GM19238 (cell line): ENCODE measurements around the gene PEX26.
"Not testable (repeated sequence)": the region's sequence is repeated elsewhere in the genome, so short reads cannot be mapped to it uniquely, and the experiment has no call there.

Source experiments
- DNase-seq: peaks from one replicate; pipeline ENCODE4 v3.0.0; 2011; ENCODE audit warnings: low spot score; ENCODE audit not compliant: insufficient read length

The PEX26 gene

DNA sequence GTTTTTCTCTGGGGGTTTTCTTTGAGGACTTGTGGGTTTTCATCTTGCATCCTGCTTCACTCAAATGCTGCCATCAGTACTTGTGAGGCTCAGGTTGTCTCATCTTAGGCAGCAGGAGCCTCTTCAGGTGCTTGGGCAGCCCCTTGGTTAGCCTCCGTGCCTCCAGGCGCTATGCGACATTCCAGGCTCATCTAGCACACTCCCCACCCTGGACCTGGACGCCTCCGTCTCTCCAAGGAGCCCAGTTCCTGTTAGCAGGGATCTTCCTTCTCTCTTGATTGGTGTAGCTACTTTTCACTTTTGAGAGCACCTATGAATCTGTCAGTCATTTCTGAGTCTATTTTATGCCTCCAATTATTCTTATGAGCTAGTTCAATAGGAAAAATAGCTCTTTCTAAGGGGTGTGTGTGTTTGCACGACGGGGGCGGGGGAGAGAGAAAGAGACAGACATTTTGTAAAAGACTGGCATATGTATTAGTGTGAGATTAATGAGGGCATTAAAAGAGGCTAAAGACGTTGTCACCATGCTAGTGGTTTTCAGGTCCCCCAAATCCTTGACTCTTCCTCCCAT lies 40.6 kb downstream of the PEX26 start:
- no peak for DNase-seq

DNA sequence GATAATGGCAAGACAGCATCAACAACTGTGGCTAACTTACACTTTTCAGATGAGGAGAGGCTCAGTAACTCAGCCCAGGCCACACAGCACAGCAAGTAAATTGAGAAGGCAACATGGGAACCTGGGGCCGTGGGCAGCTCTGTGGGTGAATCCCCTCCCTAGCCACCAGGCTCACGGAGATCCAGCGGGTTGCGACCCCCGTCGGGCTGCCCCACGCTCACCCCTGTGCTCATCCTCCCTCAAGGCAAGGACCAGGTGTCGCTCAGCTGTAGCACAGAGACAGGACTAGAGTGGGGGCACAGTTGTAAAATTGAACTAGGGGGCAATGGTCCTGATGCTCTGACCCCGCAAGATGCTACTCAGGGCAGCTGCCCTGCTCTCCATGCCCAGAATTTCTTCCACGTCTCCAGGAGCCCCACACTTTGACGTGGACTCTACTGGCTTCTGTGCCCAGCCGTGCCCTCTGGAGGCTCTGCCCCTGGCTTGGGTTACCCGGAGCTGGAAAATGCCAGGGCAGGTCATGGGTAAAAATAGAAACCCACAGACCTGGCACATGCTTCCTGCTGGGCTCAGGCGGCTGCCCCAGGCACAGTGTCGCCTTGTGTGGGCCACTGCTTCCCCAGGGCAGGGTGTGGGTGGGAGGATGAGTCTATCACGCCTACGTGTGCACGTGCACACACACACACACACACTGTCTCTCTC lies 41.8 kb downstream of the PEX26 start:
- DNase-seq: no peak

DNA sequence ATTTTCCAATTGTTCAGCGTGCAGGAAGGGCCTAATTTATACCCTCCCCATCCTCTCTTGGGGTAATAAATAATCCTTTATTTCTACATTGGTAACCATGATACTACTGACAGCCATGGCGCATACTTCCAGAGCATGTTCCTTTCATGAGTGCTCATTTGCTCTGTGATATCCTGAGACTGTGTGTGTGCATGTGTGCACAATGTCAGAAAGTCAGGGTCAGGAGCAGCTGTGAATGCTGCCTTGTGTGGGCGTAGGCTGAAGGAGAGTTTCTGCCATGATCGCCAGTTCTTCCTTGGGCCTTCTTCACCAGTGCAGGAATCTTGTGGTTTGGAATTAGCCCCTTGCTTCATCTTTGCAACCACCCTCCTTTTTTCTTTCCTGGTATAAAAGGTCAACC lies 43.1 kb downstream of the PEX26 start:
- no peak for DNase-seq

DNA sequence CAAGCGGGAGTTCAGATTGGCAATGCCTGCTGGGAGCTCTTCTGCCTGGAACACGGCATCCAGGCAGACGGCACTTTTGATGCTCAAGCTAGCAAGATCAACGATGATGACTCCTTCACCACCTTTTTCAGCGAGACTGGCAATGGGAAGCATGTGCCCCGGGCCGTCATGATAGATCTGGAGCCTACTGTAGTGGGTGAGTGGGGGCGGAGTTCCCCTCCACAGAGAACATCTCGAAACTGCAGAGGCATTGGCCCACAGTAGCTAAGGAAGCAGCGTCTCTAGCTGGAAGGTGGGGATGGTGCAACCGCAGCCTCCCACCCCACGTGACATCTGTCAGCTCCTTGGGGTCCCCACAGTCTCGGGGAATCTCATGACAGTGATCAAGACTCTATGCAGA lies 43.7 kb downstream of the PEX26 start:
- no peak for DNase-seq

DNA sequence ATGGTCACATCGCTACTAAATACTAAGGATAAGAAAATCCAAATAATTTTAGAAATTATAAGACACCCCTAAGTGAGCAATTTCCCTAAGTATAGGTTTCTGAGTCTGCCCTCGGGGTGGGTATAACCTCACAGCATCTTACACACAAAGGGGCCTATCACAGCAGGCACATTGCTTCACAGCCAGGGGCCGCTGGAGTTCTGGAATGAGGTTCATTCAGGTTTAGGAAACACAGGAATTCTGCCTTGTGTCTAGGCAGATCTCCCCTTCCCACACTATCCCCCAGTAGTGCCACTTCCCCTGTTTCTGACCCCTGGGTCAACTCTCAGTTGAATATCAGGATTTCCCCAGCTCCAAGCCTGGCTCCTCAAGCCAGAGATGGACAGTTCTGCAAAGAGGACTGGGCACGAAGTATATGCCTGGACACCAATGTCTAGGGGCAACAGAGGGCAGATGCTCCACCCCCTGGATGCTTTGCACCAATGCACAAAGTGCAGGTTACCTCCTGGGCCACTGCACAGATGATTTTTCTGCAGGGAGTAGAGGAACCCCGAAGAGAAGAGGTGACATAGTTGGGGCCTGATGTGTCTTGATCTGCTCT lies 44.3 kb downstream of the PEX26 start:
- DNase-seq: no peak

DNA sequence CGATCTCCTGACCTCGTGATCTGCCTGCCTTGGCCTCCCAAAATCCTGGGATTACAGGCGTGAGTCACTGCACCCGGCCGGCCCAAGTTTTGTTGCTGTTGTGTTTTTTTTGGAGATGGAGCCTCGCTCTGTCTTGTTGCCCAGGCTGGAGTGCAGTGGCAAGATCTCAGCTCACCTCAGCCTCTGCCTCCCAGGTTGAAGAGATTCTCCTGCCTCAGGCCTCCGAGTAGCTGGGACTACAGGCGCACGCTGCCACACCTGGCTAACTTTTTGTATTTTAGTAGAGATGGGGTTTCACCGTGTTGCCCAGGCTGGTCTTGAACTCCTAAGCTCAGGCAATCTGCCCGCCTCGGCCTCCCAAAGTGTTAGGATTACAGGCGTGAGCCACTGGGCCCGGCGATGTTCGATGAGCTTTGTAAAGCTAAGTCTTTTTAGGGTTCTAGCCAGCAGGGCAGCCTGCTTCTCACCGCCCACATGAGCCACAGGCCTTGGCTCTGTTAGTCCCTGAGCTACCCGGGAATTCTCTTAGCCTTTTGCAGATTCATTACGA lies 45.8 kb downstream of the PEX26 start:
- not testable (repeated sequence) for DNase-seq

DNA sequence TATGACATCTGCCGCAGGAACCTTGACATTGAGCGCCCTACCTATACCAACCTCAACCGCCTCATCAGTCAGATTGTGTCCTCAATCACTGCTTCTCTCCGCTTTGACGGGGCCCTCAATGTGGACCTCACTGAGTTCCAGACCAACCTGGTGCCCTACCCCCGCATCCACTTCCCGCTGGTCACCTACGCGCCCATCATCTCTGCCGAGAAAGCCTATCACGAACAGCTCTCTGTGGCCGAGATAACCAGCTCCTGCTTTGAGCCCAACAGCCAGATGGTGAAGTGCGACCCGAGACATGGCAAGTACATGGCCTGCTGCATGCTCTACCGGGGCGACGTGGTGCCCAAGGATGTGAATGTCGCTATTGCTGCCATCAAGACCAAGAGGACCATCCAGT lies 48.8 kb downstream of the PEX26 start:
- DNase-seq: no peak

DNA sequence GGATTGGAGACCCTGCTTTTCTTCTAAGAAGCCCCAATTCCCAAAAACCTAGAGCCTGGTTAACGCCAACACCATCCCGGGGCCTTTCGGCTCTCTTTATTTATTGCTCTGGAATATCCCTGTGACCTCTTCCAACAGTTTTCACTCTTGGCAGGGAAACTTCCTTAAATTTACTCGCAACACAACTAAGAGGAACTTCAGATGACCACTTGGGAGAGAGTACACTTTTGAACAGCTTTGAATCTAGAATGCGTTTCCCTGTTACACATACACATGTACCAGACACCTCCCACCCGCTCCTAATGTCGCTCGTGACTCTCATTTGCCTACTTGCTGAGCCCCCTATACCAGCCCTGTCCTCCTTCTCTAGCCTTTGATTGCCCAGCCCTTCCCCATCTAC lies 52.2 kb downstream of the PEX26 start:
- DNase-seq: no peak

DNA sequence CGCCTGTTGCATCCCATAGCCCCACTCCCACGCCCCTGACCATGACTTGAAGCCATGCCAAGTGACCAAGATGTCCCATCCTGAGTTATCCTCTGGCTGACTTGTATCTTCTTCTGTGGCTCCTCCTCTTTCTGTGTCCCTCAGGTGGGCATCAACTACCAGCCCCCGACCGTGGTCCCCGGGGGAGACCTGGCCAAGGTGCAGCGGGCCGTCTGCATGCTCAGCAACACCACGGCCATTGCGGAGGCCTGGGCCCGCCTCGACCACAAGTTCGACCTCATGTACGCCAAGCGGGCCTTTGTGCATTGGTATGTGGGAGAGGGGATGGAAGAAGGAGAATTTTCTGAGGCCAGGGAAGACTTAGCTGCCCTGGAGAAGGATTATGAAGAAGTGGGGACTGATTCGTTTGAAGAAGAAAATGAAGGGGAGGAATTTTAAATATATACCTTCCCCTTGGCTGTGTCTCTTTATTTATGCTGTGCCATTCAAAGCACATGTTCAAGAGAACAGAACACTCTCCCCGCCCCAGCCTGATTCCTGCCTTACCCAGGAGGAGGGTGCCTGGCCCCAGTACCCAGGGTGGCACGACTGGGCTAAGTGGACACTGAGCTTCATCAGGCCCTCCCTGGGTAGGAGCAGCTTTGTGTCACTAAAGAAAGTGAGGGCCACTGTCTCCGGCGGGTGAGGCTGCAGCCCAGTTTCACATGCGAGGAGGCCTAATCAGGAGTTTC lies 53.1 kb downstream of the PEX26 start:
- no peak for DNase-seq

DNA sequence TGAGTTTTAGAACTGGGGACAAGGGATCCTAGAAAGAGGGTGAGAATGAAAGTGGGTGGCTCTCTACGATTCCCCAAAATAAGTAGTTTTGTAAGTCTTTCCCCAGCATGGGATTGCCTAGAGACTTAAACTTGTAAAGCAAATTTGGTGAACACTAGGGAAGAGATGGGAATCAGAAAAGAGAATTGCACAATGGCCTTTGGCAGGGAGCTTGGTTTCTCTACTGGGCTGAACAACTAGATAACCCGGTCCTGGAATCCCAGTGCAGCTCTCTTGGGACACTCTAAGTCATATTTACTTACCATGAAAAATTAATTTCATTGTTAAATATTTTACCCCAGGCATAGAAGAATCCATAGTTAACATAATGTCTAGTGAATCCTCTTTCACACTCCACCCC lies 55.7 kb downstream of the PEX26 start:
- DNase-seq: no peak

DNA sequence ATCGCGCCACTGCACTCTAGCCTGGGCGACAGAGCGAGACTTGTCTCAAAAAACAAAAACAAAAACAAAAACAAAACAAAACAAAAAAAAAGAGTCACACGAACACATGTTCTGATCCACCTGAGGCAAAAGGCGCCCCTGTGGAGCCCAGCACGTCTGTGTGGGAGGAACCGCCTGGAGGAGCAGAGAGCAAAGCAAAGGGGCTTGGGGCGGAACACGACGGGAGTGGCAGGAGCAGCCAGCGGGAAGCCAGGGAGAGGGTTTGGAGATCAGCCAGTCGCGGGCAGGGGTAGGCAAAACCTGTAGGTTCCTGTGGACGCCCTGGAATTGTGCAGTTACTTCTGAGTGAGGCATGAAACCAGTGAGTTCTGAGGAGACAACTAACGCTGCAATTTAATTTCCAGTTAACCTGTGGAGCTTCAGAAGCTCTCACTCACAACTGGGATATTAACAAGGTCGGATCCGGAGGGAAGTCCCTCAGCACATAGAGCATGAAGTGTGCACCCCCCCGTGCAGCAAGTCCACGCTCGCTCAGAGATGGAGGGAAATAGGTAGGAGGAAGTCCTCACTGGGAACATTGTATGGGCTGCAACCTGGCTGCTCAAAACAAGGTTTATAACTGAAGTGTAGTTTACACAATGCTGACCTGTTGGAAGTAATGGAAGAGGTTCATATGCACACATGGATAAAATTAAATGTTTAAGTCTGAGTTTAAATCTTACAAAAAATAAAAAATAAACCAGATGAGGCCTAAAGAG lies 59.0 kb downstream of the PEX26 start:
- DNase-seq: no peak

DNA sequence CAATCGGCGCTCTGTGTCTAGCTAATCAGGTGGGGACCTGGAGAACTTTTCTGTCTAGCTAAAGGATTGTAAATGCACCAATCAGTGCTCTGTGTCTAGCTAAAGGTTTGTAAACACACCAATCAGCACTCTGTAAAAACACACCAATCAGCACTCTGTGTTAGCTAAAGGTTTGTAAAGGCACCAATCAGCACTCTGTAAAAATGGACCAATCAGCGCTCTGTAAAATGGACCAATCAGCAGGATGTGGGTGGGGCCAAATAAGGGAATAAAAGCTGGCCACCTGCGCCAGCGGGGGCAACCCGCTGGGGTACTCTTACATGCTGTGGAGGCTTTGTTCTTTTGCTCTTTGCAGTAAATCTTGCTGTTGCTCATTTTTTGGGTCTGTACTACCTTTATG lies 63.2 kb downstream of the PEX26 start:
- not testable (repeated sequence) for DNase-seq

DNA sequence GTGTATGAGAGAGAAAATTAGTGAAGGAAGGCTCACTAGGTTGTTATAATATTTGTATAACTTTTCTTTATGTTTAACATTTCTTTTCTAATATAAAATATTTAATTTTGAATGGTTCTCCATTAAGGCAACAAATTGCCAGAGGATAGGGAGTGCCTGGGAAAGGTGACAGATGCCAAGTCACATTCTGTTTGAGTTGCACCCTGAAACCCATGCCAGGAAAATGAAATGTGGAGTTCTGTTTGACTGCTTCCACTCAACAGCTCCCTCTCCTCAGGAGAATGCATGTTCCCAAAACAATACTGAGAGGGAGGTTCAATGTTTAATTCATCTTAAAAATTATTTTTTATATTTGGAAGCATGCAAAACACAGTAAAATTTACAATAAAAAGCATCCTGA lies 66.3 kb downstream of the PEX26 start:
- DNase-seq: no peak

DNA sequence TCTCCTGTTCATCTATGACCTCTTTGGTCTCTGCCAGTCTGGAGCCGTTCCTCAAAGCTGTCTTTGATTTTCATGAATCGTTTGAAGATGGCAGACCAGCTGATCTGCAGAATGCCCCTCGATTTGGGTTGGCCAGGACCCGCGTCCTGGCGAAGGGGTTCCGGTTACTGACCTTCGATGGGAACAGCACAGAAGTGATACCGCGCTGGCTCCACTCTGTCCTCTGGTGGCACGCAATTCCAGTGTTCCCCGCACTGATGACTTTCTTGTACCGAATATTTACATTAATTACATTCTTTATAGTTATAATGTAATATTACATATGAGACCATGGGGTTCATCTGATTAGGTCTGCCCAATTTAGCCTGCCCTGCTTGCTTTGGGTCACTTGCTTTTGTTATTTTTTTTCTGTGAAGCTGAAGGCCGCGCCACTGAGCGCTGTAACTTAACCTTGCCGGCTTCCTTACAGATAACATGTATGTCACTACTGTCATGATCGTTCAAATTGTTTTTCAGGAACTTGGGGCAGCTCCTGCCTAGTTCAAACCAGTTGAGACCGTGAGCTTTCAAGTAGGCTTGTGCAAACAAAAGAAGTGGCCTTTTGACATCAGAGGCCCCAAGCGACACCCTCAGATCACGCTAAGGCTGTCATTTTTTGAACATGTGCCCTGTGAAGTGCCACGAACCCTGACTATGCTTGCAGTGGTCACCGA lies 68.0 kb downstream of the PEX26 start:
- no peak for DNase-seq

DNA sequence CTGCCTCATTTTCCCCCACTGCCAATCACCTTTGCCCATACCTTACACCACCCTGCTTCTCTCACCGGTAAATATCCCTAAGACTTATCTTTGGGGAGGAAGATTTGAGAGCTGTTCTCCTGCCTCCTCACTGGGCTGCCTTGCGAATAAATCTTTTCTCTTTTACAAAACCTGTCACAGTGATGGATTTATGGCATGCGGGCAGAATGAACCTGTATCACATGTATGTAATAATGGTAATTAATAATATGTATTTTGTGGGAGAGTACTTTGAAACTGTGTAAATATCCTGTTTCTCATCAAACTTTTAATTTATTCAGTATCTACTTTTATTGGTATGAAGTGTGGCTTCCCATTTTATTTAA lies 68.6 kb downstream of the PEX26 start:
- no peak for DNase-seq

DNA sequence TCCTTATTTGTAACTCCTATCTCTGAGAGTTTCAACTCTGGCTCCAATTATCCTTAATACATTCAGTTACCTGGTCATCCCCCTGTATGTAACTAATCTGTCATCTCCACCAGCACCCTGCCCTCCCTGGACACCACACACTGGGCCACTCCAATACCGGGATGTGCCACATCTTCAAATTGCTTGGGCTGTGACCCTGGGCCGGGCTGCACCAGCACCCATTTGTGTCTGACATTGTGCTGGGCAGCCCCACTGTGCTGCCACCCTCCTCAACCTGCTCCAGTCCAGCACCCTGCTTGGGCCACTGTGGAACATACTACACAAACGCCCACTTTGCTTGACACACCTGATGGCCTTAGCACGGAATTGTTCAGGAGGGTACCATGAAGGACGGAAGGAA lies 70.0 kb downstream of the PEX26 start:
- DNase-seq: no peak

DNA sequence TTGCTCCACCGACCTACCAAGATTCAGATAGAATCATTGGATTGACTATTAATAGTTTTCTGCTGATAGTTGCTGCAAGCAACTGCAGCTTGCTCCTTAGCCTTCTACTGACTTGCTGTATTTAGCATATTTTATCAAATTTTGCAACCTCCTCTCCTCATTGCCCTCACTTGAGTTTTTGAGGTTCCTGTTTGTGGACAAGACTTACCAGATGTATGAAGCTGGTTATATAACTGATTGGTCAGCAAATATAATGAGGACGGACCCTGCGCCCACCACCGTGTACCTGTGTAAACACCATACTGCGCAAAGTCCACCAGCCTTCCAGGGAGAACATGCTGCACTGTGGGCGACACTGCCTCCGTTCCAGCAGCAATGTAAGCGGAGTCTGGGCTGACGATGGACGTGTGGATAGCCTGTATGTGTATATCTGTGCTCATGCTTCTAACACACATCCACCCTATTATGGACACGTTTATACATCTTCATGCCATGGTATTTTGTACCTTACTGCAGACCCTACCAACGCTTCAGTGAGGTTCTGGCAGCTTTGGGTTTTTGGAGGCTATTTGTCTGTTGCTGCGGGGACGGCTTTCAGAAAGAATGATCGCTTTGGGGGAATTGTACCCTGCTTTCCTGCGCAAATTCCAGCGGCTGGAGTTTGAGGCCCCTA lies 70.6 kb downstream of the PEX26 start:
- DNase-seq: no peak

DNA sequence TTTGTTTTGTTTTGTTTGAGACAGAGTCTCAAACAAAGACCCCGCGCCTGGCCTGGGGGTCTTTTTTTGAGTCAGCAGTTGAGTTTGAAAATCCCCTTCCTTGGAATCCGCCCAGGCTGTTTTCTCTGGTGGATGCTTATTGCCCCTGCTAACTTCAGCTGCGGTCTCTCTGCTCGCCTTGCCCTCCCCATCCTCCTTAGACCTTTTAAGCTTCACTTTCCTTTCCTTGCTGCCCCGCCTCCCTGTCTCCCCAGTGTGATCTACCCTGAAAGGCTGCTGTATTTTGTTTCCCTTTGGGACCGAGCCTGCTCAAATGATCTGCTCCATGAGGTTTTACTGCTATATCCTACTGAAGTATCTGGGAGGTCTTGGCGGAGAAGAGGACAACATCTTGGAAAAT lies 74.7 kb downstream of the PEX26 start:
- DNase-seq: peak; percentile 60

DNA sequence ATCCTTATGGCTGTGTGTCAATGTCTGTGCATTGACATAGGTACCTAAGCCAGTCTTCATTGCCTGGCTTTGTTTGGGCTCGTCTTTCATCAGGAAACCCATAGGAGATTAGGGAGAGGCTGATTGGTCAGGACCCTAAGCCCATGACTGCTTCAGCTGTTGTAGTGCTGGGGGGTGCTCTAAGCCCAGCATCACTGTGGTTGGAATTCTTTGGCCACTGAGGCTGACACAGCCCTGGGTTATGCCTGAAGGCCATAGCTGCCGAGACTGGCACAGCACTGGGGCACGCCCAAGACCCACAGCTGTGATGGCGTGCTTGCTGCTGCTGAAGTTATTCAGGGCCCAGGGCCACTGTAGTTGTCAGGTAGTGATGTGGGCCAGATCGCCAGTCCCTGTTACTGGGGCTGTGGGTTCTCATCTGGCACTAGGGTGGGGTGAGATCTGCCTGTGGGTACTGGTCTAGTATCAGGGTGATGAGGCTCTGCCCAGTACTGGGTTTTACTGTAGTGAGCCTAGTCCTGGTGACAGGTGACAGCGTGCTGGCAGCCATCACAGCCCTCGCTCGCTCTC lies 77.1 kb downstream of the PEX26 start:
- DNase-seq: no peak
